ENCODE results near the gene LEF1. TPM values are rescaled to one million over a fixed set of nuclear protein-coding genes. Genes with fewer than 3 reads are reported as not detected.

LEF1 gene
- total and polyA plus RNA-seq, 2 of the 8 experiments (the other 6 are each of a cell fraction or from before 2014, with no cell fraction given): 2.6 to 5.2 TPM

DNA sequence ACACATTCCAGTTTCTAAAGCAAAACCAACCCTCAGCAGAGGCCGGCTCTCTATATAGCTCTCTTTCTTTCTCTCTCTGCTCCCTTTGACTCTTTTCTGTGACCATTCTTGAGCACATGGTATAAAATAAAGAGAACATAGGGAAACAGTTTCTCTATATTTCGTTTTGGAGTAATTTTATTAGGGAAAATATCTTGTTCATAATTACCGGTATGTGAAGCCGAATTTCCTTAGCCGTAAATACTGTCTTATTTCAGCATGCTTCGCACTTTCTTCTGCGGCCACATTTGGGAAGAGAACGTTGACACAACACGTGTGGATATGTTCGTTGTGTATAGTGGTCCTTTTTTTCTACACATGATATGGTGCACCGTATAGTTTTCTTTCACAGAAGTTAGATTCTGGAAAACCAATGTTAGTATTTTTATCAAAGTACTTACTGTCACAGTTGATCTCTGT lies 4.9 kb upstream of the LEF1 start (continued):
- no peak for TF ChIP-seq TAF7 (optimal IDR thresholded peaks at IDR 0.05; ENCODE audit: borderline replicate concordance, low read depth, low read length)
- no peak for TF ChIP-seq CHD1 (IDR thresholded peaks at IDR 0.05; ENCODE audit: low read depth, low read length)
- no peak for TF ChIP-seq MAX (IDR thresholded peaks at IDR 0.05)
- no peak for TF ChIP-seq ZNF274 (IDR thresholded peaks at IDR 0.05; ENCODE audit: borderline replicate concordance, extremely low read depth, low read length)

Measured in H1 (cell line).